Astrocyte (in vitro differentiated cells and primary cell): ENCODE measurements around the gene LRMDA. TPM values are rescaled to one million over a fixed set of nuclear protein-coding genes. Genes with fewer than 3 reads are reported as not detected.
A peak's percentile ranks its signal among the peaks of the same experiment; 100 is the strongest.

Experiments
- DNase-seq: peaks from one replicate; pipeline ENCODE4 v3.0.0-alpha.2; 2010; ENCODE audit warnings: low read depth
- FAIRE-seq: peaks from 2 replicates; lab custom pipeline; 2011; peaks lifted over from hg19 to GRCh38; lab: Jason Lieb, UNC
- H2AFZ ChIP-seq: 2 replicates; pipeline ENCODE4 v1.6.0; 2012; ENCODE audit warnings: low read depth, low read length, inconsistent platforms
- H3K27ac ChIP-seq: 2 replicates; pipeline ENCODE4 v1.5.1; 2011; ENCODE audit warnings: low read depth, low read length, inconsistent platforms
- H3K27me3 ChIP-seq: 2 replicates; pipeline ENCODE4 v1.6.0; 2011; ENCODE audit warnings: low read length, inconsistent platforms; ENCODE audit not compliant: insufficient read depth
- H3K36me3 ChIP-seq: 2 replicates; pipeline ENCODE4 v1.5.1; 2011; ENCODE audit warnings: low read length, inconsistent platforms; ENCODE audit not compliant: insufficient read depth
- H3K4me1 ChIP-seq: 2 replicates; pipeline ENCODE4 v1.5.1; 2011; ENCODE audit warnings: low read length, inconsistent platforms; ENCODE audit not compliant: insufficient read depth
- H3K4me2 ChIP-seq: 2 replicates; pipeline ENCODE4 v1.6.0; 2012; ENCODE audit warnings: low read length, inconsistent platforms
- H3K4me3 ChIP-seq: 2 replicates; pipeline ENCODE4 v1.5.1; 2011; ENCODE audit warnings: low read depth, mild to moderate bottlenecking, low read length, inconsistent platforms; ENCODE audit not compliant: insufficient read depth
- H3K79me2 ChIP-seq: 2 replicates; pipeline ENCODE4 v1.6.0; 2012; ENCODE audit warnings: mild to moderate bottlenecking, low read length, inconsistent platforms; ENCODE audit not compliant: insufficient read depth
- H3K9ac ChIP-seq: 2 replicates; pipeline ENCODE4 v1.6.0; 2012; ENCODE audit warnings: mild to moderate bottlenecking, low read length, inconsistent platforms
- H3K9me3 ChIP-seq: 2 replicates; pipeline ENCODE4 v1.5.1; 2012; ENCODE audit warnings: low read depth, mild to moderate bottlenecking, low read length, inconsistent platforms; ENCODE audit not compliant: insufficient read depth
- H4K20me1 ChIP-seq: 2 replicates; pipeline ENCODE4 v1.6.0; 2012; ENCODE audit warnings: low read length, inconsistent platforms; ENCODE audit not compliant: insufficient read depth
- H3K27ac Mint-ChIP-seq: one replicate; pipeline ENCODE4 v1.8.0; 2021; ENCODE audit warnings: mild to moderate bottlenecking, mixed read lengths; ENCODE audit not compliant: unreplicated experiment
- H3K27me3 Mint-ChIP-seq: one replicate; pipeline ENCODE4 v1.8.0; 2021; ENCODE audit warnings: low read depth, mixed read lengths; ENCODE audit not compliant: unreplicated experiment
- H3K36me3 Mint-ChIP-seq: one replicate; pipeline ENCODE4 v1.8.0; 2021; ENCODE audit warnings: low read depth, mixed read lengths; ENCODE audit not compliant: unreplicated experiment
- H3K4me1 Mint-ChIP-seq: one replicate; pipeline ENCODE4 v1.8.0; 2021; ENCODE audit warnings: low read depth, mixed read lengths; ENCODE audit not compliant: unreplicated experiment
- H3K4me3 Mint-ChIP-seq: one replicate; pipeline ENCODE4 v1.8.0; 2021; ENCODE audit warnings: mild to moderate bottlenecking, moderate library complexity, mixed read lengths; ENCODE audit not compliant: unreplicated experiment
- H3K9me3 Mint-ChIP-seq: one replicate; pipeline ENCODE4 v1.8.0; 2021; ENCODE audit warnings: mild to moderate bottlenecking, mixed read lengths; ENCODE audit not compliant: unreplicated experiment
- EZH2 ChIP-seq: IDR thresholded peaks from 2 replicates; pipeline ENCODE4 v1.6.1; 2012; ENCODE audit warnings: mild to moderate bottlenecking, low read length, inconsistent platforms; ENCODE audit not compliant: insufficient read depth
- total RNA-seq: library from RNA; stranded (reverse); gene quantifications from 2 replicates; pipeline ENCODE4 v1.2.1, GENCODE V29; 2021
- TF ChIP-seq, protein P1 (sequence below): IDR thresholded peaks from 2 replicates; pipeline ENCODE4 v1.5.1; 2011; ENCODE audit warnings: low read depth, mild to moderate bottlenecking, inconsistent platforms, low read length, moderate library complexity; ENCODE audit not compliant: insufficient read depth

Gene LRMDA
- total RNA-seq, 1 donor from 2014 or later, result 2.7 TPM

DNA sequence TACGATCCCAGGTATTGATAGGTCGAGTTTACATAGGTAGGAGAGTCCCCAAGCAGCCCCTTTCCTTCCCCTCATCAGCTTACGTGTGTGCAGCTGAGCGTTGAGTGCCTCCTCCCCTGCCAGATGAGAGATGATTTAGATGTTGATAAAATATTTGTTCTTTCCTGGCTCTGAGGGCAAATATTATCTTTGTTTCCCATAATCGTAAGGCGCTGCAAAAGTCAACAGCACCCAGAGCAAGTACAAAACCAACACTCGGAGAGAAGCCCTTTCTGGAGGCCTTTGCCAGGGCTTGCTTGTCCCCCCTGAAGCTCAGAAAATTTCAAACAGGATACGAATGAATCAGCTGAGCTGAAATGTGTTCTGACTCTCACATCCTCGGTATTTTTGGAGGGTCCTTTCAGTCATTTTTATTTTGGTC, 683.2 kb downstream of the LRMDA start:
- Histone ChIP-seq H3K9ac (peak overlapping the region; percentile 26), H3K79me2 (no peaks in the 10 kb centered on the region), H3K36me3 (no peaks in the 10 kb centered on the region), H4K20me1 (no peaks in the 10 kb centered on the region), H3K27ac (no peak overlapping the region), H3K9me3 (no peaks in the 10 kb centered on the region), H2AFZ (no peak overlapping the region), H3K4me3 (no peak overlapping the region), H3K4me1 (peaks cover 29% of the 10 kb centered on the region), H3K4me2 (peak overlapping the region; percentile 21), H3K27me3 (no peaks in the 10 kb centered on the region)
- no peak for TF ChIP-seq EZH2
- TF ChIP-seq, protein P1, sequence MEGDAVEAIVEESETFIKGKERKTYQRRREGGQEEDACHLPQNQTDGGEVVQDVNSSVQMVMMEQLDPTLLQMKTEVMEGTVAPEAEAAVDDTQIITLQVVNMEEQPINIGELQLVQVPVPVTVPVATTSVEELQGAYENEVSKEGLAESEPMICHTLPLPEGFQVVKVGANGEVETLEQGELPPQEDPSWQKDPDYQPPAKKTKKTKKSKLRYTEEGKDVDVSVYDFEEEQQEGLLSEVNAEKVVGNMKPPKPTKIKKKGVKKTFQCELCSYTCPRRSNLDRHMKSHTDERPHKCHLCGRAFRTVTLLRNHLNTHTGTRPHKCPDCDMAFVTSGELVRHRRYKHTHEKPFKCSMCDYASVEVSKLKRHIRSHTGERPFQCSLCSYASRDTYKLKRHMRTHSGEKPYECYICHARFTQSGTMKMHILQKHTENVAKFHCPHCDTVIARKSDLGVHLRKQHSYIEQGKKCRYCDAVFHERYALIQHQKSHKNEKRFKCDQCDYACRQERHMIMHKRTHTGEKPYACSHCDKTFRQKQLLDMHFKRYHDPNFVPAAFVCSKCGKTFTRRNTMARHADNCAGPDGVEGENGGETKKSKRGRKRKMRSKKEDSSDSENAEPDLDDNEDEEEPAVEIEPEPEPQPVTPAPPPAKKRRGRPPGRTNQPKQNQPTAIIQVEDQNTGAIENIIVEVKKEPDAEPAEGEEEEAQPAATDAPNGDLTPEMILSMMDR, result no peak
- Mint-ChIP-seq H3K9me3 (no peaks in the 10 kb centered on the region), H3K4me3 (peak overlapping the region; percentile 11), H3K36me3 (no peaks in the 10 kb centered on the region), H3K4me1 (peaks cover 39% of the 10 kb centered on the region), H3K27ac (peak overlapping the region; percentile 83), H3K27me3 (no peaks in the 10 kb centered on the region)
- DNase-seq (no peak), FAIRE-seq (no peak)

- no peak overlapping the region for H3K27ac Mint-ChIP-seq
- H3K27me3 Mint-ChIP-seq, result no peaks in the 10 kb centered on the region
- Histone ChIP-seq H2AFZ (no peak overlapping the region), H3K4me2 (peak overlapping the region; percentile 21), H4K20me1 (no peaks in the 10 kb centered on the region), H3K9me3 (no peaks in the 10 kb centered on the region), H3K9ac (no peak overlapping the region), H3K4me1 (peaks cover 29% of the 10 kb centered on the region), H3K27me3 (no peaks in the 10 kb centered on the region), H3K79me2 (no peaks in the 10 kb centered on the region), H3K4me3 (no peak overlapping the region), H3K36me3 (no peaks in the 10 kb centered on the region), H3K27ac (no peak overlapping the region)
- FAIRE-seq, result no peak
- no peaks in the 10 kb centered on the region for H3K36me3 Mint-ChIP-seq
- TF ChIP-seq, protein P1, result no peak
- no peak for TF ChIP-seq EZH2
- H3K9me3 Mint-ChIP-seq, result no peaks in the 10 kb centered on the region
- peaks cover 39% of the 10 kb centered on the region for H3K4me1 Mint-ChIP-seq
- H3K4me3 Mint-ChIP-seq, result no peak overlapping the region
- DNase-seq, result no peak
These were observed 683.7 kb downstream of the LRMDA start for GRCh38 chr10:76115131-76115470.

DNA sequence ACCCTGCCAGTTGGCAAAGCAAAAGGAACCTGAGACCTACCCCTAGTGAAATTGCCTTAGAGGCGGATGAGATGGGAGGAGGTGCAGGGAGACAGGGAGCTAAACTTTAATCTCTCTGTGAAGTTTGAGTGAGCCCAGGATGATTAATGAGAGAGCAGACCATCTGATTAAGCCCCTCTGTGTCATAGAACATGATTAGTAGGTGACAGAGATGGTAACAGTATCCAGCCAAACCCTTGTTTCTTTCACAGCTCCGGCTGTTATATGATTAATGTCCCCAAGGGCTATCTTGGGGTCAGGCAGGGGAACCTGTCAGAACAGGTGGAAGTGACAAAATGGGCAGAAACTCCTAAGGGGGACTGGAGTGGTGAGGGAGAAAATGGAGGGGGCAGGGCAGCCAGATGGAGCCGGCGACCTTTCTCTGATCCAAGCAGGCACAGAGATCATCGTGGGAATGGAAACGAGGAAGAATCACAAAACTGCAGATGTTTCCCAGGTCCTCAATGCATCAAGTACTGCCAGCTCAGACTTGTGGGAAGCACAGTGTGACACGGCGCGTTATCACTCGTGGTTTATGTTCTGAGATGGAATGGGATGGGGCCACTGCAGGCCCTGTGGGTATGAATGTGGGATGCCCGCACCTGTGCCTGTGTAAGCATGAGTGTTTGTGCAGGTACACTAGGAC, 684.2 kb downstream of the LRMDA start:
- no peak for TF ChIP-seq EZH2
- TF ChIP-seq, protein P1, result no peak
- Histone ChIP-seq H3K36me3 (no peaks in the 10 kb centered on the region), H3K4me3 (no peak overlapping the region), H2AFZ (no peak overlapping the region), H3K27me3 (no peaks in the 10 kb centered on the region), H3K27ac (no peak overlapping the region), H3K9ac (no peak overlapping the region), H3K79me2 (no peaks in the 10 kb centered on the region), H4K20me1 (no peaks in the 10 kb centered on the region), H3K4me1 (peaks cover 29% of the 10 kb centered on the region), H3K9me3 (no peaks in the 10 kb centered on the region), H3K4me2 (no peak overlapping the region)
- FAIRE-seq (no peak), DNase-seq (peak; percentile 32)
- peaks cover 39% of the 10 kb centered on the region for H3K4me1 Mint-ChIP-seq
- H3K27ac Mint-ChIP-seq, result peak overlapping the region; percentile 47
- no peak overlapping the region for H3K4me3 Mint-ChIP-seq
- H3K9me3 Mint-ChIP-seq, result no peaks in the 10 kb centered on the region
- H3K27me3 Mint-ChIP-seq, result no peaks in the 10 kb centered on the region
- H3K36me3 Mint-ChIP-seq, result no peaks in the 10 kb centered on the region
